Stimulated activated CD4-positive, alpha-beta T cell treated with anti-CD3 and anti-CD28 coated beads, Interleukin-1b, Interleukin-23, amount 100 ng/mL, for 24 hours (primary cell): ENCODE data around the gene SAYSD1.
A peak's percentile ranks its signal among the peaks of the same experiment; 100 is the strongest.
"Not testable (repeated sequence)": the region's sequence is repeated elsewhere in the genome, so short reads cannot be mapped to it uniquely, and the experiment has no call there.

Experiments
- DNase-seq, 4 experiments: peaks; one replicate each; pipeline ENCODE4 v3.0.0-alpha.2; 2020; ENCODE audit warnings: low read depth in 4 of 4, low spot score in 1 of 4

SAYSD1 gene, protein sequence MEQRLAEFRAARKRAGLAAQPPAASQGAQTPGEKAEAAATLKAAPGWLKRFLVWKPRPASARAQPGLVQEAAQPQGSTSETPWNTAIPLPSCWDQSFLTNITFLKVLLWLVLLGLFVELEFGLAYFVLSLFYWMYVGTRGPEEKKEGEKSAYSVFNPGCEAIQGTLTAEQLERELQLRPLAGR

DNA sequence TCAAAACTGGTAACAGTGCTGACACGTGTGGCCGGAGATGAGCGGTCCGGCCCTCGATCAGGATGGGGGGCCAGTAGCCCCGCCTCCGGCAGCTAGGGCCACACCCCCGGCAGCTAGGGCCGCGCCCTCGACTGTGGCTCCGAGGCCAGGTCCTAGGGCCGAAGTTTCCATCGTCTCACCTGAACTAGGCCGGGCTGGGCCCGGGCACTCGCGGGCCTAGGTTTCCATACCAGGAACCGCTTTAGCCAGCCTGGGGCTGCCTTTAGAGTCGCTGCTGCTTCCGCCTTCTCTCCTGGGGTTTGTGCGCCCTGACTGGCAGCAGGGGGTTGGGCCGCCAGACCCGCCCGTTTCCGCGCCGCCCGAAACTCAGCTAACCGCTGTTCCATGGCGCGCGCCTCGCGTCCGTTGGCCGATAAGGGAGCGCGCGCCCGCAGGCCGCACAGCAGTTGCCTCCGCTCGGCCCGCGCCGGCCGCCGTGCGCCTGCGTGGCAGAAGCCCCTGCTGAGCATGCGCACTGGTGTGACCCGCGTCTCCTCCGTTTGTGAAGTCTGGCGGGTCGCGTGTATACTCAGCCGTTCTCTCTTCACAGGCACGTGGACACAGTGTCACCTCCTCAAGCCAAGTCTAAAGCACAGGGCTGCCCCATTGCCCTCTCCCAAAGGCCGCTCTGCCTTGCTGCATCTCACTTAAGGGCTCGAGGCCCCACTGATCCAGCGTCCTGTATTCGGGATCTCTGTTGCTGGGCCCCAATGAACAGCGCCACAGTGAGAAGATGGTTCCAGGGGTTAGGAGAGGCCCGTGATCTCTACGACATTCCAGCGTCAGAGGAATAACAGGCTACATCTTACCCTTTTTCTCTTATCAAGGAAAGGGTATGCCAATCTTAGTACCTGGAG is at the start of gene SAYSD1:
SAYSD1 (minus strand) TSS at position 483 of the 896 bp plus-strand sequence; CDS start at position 386, 97 bp downstream.
- DNase-seq: peak; percentile 81 to 91 (median 88)

DNA sequence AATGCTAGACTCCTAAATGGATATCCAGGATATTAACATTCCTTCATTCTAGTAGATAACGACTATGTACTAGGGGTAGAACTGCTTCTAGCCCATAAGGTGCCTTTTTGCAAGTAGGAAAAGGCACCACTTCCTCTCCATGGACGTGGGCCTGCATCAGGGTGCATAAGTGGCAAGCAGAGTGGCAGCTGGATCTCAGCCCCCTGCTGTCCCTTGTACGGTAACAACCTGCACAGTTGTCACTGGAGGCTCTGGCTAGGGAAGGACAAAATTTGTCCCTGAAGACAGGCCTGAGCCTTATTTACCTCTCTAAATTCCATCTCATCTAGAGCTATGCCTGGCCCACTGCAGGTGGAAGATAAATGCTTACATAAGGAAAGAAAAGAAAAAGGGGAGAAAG is 42.5 kb upstream of the SAYSD1 start:
- DNase-seq: no peak

DNA sequence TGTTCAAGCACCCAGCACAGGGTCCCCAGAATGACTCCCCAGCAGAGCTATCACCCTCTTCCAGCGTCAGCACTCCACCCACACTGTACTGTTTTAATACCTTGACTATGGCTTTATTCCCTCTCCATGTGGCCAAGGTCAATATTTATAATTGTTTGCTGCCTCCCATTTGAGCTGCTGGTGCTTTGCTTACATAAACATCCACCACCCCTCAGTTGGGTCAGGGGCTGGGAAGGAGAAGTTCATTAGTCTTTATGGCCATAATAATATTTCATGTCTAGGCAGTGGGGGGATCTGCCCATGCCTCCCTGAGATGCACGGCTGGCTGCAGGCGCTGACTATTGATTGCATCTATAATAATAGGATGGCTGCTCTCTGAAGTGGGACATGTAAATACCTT is 41.8 kb upstream of the SAYSD1 start:
- DNase-seq: no peak

DNA sequence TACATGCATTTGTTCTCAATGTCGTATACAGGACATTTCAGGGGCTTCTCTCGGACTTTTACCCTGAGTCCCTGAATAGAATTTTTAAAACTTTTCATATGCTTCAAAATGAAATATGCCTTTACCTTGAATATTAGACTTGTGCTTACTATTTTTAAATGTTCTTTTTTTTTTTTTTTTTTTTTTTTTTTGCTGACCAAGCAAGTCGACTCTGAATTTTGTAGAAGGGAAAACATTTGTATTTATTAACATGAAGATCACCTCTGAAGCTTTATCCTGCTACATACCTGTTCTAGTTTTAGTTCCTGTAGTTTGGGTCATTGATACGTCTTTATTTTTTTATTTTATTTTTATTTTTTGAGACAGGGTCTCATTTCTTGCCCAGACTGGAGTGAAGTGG is 39.7 kb upstream of the SAYSD1 start:
- no peak for DNase-seq

DNA sequence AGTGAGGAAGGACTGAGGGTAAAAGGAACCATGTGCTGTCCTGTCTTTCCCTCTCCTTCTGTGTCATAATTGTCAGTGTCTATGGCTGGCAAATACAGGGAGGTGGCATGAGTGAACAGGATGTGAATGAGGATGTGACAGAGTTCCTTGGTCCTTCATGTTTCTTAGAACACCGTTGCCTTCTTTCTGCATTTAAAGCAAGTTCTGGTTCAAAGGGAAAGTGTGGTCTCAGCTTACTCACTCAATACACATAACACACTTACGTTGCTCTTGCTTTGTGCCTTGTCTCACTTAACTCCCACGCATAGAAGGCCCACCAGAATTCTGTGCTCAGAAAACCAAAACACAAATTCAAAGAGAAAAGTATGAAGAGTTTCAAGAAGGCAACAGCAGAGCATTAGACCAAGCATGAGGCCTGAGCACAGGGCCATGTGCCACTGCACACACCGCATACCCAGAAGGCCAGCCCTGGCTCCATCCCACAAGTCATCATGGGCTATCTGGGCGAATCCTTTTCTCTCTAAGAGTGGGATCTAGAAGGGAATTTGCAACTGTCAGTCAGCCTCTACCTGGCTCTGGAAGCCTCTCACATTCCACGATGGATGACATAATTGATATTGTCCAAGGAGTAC is 38.9 kb upstream of the SAYSD1 start:
- peak in 1 of 4 experiments; percentile 14 for DNase-seq

DNA sequence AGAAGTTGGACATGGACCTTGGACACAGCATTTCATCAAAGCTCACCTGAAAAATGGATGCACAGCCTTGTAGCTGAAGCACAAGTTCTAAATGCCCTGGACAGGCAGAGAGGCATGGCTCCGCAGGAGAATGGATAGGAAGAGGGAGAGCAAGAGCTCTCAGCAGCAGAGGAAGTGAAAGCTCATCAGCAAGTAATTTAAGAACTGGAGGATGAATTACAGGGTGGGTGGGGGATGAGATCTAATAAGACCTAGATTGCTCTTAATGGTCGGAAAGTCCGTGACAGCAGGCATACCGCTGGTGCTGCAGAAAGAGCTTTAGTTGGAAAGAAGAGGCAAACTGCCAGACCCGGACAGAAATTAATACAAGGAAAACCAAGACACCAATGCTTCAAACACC is 37.3 kb upstream of the SAYSD1 start:
- no peak for DNase-seq

DNA sequence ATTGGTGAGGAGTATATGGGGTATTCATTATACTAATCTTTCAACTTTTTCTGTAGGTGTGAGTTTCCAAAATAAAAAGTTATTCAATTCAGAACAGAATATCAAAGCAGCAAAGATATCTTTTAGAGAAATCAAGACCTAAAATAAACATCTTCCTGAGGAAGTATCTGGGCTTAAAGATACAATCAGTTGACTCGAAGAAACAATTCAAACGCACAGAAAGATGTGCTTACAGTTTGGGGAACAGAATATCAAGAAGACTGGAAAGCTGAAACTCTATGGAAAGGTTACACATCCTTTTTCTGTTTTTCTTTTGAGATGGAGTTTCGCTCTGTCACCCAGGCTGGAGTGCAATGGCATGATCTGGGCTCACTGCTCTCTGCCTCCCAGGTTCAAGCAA is 36.2 kb upstream of the SAYSD1 start:
- no peak for DNase-seq

DNA sequence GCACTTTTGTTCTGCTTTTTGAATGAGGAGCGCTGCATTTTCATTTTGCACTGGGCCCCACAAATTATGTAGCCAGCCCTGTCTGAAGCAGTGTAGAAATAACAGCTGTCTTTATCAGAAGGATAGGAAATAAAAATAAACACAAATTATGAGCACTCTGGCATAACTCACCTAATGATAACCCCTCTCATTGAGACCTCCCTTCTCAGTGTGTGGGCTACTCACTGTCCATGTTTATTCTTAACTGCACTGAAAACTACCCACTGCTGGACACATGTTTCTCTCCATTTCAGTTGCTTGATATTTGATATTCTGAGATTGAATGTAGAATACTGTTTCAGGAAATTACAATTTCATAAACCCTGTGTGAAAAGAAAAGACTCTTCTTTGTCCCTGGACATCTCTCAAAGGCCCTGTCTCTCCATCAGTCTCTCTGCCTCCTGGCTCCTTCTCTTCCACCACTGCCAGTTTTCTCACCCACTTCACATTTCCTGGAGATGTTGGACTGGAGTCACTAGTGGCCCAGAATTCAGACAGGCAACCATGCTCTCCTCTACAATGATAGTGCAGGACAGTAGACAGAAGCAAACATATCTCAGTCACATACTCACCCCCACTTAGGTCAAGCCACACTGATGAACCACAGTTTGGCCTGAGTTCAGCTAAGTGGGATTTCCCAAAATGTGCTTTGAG is 29.6 kb upstream of the SAYSD1 start:
- DNase-seq: no peak

DNA sequence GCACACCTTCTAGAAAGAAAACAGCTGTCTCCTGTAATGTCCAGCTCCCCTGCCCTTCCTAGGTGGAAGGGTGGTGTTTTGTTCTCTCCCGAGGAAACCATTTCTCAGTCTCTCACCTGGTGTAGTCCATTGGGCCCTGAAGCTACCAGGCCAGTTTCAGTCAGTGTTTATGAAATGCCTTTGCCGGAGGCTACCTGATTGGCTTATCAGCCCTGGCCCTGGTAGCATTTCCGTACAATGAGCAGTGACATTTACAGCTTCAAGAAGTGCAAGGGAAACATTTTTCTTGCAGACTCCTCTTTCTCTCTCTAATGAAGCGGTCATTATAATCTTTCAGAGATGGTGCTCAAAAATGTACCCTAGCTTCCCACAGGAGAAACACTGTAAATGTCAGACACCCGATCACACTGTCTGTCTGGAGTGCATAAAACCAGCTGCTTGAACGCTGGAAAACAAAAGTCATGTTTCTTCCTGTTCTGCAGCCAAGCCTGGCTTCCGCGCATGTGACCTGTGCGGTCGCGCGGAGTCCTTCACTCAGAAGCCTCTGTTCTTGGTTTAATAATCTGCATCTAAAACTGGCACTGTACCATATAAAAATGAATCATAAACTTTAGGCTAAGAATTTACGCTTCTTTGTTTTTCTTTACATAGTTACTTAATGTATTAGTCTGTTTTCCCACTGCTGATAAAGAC is 28.4 kb upstream of the SAYSD1 start:
- no peak for DNase-seq

DNA sequence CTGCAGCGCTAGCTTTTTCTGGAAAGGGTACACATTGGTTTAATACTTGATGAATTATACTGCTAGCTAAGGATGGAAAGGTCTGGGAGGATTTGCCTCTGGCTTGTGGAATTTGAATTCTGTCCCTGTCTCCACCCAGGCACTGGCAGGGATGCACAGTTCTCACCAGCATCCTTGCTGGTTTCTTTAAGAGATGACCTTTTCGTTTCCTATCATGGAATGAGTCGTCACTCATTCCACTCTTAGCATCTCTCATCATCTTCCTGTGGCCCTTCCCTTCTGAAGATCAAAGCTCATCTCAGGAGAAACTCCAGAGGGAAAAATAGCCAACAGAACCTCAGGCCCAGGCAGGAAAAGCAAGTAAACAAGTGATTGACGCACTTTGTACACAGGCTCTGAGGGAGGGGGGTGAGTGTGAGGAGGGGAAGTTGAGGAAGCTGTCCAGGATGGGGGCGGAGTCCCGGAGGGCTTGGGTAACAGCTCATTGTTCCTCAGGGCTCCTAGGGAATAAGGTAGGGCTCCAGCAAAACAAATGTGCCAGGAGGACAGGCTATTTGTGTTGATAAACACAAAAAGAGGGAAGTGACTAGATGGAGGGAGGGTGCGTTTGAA is 25.7 kb upstream of the SAYSD1 start:
- no peak for DNase-seq

DNA sequence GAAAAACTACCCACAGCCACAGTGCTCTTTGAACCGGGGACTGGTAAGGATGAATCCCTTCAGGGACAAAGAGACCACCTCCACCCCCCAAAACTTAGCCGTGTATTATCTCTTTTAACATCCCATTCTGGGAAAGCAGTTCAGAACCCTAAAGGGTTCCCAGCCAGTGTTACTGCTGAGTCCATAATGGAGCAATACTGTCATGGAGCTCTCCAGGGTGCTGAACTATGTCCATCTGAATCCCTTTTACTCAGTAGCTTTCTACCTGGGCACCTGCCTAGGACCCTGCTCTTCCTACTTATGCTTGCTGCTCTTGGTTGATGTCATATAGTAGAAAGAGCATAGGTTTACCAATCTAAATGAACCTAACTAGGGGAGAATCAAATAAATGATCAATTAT is 22.3 kb upstream of the SAYSD1 start:
- DNase-seq: no peak

DNA sequence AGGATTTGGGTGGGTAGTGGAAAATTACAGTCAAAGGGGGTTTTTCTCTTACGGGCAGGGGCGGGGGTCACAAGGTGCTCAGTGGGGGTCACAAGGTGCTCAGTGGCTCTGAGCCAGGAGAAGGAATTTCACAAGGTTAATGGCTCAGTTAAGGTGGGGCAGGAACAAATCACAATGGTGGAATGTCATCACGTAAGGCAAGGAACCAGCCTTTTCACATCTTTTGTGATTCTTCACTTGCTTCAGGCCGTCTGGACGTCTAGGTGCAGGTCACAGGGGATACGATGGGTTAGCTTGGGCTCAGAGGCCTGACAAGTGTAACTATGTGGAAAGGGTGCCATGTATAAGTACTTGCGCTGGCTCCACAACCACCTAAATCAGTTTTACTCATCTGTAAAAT is 21.2 kb upstream of the SAYSD1 start:
- DNase-seq: not testable (repeated sequence)

DNA sequence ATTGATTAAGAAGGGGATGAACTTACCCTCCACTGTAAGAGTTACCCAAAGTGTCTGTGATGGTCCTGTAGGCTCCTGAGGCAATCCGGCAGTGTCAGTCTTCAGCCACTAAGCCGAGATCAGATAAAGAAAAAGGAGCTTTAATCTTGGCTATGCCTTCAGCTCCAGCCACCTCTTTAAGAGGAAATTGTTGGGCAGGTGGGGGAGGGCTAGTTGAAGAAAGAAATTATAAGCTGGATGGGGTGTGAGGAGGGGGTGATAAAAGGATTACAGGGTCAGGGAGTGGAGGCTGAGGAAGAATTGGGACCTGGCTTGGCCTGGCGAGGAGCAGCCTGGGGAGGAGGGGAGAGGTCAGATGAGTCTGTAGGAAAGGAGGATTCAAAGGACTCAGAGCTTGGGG is 19.8 kb upstream of the SAYSD1 start:
- not testable (repeated sequence) for DNase-seq

DNA sequence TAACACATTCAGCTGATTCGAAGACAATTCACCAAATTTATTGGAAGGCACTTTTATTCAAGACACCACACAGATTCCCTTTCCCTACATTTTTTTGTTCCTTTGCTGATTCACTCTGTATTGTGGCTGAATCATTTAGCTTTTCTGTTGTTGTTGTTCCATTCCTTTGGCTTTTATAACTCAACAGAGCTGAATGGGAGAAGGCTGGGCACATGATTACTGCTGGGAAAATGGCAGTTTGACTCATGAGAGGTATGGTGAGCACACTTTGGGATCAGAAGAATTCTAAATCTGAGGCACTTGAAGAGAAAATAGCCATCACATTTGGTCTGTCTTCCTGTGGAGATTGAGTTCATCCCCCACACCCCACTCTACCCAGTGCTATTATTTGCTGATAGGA is 15.7 kb upstream of the SAYSD1 start:
- DNase-seq: no peak

DNA sequence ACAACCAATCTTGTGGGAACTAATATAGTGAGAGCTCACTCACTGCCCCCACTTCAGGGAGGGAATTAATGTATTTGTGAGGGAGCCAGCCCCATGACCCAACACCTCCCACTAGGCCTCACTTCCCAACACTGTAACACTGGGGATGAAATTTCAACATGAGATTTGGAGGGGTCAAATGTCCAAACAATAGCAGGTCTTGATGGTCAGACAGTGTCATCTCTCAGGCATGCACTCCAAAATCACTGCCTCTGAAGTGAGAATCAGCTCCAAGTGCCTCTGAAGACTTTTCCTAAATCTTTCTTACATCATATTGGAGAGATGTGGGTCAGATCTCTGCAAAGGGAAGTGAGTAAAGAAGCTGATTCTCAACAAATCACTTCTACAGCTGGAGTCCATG is 13.8 kb upstream of the SAYSD1 start:
- no peak for DNase-seq

DNA sequence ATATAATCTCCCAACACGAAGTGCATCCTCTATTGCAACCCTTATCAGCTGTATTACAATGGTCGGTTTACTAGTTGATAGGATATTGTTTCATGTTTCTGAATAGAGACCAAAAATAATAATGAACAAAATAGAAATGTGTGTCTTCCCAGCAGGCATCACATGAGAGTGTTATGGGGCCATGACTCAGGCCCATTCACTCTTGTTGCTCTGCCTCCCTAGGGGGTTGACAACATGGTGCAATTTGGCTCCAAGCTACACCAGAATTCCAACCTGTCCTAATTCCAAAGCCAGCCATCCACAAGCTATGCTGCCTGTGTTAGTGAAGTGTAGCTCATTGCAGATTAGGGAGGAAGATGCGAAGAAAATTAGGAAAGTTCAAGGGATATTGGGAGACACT is 13.1 kb upstream of the SAYSD1 start:
- no peak for DNase-seq

DNA sequence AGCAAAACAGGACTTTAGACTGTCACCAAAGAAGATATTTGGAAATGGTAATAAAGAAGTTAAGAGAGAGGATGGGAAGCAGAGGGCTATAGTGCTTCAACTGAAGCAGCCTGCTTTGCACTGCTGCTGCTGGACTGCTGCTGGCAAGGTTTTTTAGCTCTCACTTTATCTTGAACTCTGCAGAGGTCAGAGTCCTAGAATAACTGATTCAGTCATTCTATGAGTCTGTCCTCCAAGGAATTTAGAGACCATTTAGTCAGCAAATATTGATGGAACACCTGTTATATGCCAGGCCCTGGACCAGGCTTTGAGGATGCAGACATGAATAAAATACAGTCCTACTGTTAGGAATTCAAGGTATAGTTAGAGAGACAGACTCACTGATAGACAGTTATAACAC is 9.1 kb upstream of the SAYSD1 start:
- no peak for DNase-seq

DNA sequence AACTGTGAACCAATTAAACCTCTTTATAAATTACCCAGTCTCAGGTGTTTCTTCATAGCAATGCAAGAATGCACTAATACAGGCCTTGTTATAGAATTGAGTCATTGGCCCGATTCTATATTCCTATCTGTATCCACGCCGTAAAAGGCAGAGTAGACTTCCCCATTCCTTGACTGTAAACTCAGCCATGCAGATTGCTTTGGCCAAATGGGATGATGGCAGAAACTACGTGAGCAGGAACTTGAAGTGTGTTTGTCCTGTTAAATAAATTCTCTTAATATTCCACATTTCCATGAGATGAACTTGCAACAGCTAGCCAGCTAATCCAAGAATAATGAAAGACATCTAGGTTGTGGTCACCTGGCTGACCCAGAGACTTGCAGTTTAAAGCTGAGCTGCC is 3.9 kb upstream of the SAYSD1 start:
- no peak for DNase-seq

DNA sequence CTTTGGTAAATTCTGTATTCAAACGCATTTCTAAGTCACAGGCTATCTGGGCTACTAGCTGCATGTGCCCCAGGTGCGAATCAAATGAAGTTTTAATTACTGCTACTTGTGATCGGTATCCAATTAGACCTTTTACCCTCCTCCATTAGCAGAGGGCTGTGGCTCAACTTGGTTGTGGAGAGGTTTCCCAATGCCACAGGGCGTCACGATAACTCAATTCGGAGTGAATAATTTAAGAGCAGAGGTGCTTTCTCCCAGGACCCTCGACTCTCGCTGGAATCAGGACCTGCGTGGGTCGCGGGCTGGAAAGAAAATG is 640 bp downstream of the SAYSD1 start:
- no peak for DNase-seq

DNA sequence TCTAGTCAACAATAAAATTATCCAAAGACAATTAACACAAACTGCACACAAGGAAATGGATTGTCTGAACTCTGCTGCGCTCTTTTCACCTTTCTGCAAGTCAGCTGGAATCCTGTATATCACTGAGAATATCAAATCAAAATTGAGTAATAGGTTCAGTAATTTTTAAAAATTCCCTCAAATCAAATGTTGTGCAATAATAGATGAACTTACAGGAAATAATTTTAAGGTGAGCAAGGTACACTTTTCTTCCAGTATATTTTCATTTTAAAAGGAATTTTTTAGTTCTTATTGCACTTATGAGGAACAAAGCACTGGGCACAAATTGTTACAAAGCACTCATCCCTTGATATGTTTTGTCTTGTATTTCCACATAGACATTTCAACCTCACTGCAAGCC is 1.2 kb downstream of the SAYSD1 start:
- no peak for DNase-seq

DNA sequence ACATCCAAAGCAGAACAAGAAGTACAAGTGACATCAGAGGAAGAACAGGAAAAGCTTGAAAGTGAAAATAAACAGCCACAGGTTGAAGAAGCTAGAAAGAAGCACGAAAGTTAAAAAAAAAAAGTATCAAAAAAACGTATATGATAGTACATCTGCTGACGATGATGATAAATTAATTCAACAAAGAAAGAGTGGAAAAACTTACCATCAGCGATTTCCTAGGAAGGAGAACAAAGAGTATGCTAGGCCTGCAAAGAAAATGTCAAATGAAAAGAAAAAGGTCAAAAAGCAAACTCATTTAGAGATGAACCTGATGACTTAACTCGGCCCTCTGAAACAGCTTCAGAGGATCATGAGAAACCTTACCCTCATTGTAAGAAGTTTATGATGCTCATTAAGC is 3.7 kb downstream of the SAYSD1 start:
- no peak for DNase-seq
